ENCODE data around the gene HK1. TPM values are rescaled to one million over a fixed set of nuclear protein-coding genes. Genes with fewer than 3 reads are reported as not detected.
A peak's percentile ranks its signal among the peaks of the same experiment; 100 is the strongest.

The HK1 gene
- total RNA-seq, 1 donor from 2014 or later: 57.3 TPM

DNA sequence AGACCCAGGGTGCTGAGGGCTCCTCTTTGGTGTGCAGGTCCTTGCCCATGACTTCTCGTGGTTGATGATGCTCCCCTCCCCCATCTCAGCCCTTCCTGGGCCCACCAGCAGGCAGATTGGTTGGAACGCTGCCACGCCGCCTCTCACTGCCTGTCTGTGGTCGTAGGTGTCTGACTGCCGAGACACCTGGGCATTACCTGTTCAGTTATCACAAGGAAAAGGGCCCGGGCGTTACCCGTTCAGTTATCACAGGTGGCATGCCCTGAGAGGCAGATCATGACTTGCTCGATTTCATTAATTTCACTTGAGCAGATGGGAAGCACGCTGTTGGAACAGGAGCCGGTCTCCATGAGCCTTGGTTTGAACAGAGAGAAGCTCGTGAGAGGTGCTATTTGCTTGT lies 95.9 kb downstream of the HK1 start:
- DNase-seq (ENCODE audit: low spot score): no peak

DNA sequence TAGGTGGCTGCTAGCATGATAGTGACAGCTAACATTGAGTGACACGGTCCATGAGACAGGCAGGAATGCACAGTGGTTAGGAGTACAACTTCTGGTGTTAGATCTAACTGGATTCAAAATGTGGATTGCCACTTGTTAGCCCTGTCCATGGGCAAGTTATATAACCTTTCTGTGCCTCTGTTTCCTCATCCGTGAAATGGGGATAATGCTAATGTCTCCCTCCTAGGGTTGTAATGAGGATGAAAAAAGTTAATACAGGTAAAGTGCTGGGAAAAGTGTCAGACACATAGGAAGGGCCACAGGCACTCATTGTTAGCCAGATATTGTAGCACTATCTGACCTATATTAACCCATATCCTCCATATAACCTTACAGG lies 96.6 kb downstream of the HK1 start:
- DNase-seq (ENCODE audit: low spot score): no peak

DNA sequence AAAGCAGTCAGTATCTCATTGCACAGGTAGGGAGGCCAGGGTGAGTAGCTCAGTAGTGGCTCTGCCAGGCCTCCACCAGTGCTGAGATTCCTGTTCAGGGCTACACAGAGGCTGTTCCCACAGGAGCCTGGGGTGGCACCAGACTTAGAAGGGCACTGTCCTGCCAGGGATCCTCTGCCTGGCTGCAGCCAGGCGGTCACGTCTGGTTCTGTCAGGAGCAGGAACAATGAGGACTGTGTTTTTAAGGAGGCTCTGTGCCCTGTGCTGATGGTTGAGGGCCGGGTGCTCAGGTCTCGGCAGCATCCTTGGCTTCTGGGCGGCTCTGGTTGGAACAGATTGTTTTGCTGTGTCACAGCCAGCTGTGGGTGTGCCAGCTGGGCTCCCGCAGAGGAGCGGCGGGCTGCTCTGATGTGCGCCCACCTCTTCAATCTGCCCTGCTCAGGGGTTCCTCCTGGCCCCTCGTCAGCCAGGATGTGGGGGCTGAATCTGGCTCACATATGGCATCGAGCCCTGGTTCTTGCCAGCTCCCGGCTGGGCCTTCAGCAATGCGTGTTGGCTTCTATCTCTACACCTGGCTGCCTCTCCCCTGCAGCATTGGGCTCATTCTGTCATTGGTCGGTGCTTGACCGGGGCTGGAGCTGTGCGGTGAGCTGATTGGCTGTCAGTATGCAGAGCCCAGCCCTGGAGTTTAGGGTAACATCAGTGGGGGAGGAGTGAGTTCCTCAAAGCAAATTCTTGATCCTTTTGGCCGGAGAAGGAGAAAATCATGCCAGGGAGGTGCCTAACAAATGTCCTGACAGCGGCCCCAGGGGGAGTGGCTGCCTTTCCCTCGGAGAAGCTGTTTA lies 97.2 kb downstream of the HK1 start:
- DNase-seq (ENCODE audit: low spot score): peak; percentile 88

DNA sequence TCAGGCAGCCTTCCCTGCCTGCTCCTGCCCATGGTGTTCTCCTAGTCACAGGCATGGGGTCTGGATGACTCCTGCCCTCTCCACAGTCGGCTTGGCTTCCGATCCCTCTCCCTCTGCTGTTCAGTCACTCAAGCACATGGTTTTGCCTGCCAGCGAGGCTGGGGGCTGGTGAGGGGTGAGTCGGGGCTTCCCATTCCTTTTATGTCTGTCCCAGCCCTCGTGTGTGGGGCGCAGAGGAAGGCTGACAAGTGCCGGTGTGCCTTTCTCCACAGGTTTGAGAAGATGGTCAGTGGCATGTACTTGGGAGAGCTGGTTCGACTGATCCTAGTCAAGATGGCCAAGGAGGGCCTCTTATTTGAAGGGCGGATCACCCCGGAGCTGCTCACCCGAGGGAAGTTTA lies 98.4 kb downstream of the HK1 start:
- DNase-seq (ENCODE audit: low spot score): no peak

DNA sequence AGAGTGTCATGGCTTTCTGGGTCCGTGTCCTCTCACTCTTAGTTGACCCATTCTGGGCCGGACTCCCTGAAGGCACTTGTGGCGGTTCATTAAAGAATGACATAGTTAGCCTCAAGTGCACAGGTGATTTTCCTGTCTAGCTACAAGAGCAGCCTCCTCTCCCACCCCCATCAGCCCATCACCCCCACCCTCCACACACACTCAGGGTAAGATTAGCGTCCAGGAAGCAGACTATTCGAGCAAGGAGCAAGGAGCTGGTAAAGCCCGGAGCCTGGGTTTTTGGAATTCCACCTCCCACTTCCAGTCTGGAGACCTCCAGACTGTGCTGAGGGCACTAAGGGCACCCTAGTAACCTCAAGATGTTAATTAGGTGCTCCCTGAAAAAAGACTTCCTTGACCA lies 98.9 kb downstream of the HK1 start:
- DNase-seq (ENCODE audit: low spot score): no peak

DNA sequence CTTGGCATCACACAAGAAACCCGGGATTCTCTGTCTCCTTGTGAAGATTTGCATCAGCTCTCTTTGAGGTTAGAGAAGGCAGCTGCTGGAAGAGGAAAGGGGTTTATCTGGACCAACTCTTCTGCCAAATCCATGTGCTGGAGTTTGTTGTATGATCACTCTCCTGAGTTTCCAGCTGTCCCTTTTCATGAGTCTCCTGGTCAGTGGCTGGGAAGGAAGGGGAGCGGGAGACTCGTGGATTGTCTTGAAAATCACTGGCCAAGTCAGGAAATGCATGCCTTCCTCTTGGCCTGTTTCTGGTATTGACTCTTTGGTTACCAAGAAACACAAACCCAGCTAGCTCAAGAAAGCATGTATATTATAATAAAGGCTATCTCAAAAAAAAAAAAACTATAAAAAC lies 99.6 kb downstream of the HK1 start:
- peak; percentile 81 for DNase-seq (ENCODE audit: low spot score)

DNA sequence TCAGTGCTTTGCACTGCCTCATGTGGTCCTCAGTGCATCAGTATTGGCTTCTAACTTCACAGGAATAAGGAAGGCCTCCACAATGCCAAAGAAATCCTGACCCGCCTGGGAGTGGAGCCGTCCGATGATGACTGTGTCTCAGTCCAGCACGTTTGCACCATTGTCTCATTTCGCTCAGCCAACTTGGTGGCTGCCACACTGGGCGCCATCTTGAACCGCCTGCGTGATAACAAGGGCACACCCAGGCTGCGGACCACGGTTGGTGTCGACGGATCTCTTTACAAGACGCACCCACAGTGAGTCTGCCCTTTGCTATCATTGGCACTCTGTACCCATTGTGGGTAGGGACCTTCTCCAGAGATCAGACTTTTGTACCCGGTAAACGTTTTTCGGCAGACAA lies 101.5 kb downstream of the HK1 start:
- DNase-seq (ENCODE audit: low spot score): no peak

DNA sequence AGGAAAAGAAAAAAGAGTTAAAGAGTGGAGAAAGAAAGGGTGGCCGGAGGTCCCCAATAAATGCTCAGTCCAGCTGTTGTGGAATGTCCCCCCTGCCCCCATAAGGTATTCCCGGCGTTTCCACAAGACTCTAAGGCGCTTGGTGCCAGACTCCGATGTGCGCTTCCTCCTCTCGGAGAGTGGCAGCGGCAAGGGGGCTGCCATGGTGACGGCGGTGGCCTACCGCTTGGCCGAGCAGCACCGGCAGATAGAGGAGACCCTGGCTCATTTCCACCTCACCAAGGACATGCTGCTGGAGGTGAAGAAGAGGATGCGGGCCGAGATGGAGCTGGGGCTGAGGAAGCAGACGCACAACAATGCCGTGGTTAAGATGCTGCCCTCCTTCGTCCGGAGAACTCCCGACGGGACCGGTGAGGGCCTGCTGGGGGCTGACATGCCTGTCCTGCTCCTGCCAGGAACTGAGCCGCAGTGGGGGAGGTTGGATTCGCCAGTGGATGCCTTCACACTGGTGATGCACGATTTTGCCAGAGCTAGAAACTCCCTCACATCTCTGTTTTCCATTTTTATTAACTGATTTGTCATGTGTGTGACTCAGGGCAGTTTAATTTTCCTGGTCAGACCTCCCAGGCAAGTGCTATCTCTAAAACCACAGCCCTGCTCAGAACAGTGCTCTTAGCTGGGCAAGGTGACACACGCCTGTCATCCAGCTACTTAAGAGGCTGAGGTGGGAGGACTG lies 104.3 kb downstream of the HK1 start:
- DNase-seq (ENCODE audit: low spot score): no peak

DNA sequence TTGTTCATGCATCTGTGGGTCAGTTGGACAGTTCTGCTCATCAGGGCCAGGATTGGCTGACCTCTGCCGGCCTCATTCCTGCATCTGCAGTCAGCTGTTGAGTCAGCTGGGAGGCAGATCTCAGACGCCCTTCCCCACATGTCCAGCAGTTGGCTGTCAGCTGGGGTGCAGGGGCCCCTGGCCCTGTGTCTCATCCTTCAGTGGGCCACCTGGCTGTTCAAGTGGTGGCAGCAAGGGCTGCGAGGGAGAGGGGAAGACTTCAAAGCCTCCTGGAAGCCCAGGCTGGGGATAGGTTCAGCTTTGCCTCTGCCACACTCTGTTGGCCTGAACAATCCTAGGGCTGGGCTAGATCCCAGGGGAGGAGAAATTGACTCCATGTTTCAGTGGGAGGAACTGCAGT lies 105.3 kb downstream of the HK1 start:
- no peak for DNase-seq (ENCODE audit: low spot score)

DNA sequence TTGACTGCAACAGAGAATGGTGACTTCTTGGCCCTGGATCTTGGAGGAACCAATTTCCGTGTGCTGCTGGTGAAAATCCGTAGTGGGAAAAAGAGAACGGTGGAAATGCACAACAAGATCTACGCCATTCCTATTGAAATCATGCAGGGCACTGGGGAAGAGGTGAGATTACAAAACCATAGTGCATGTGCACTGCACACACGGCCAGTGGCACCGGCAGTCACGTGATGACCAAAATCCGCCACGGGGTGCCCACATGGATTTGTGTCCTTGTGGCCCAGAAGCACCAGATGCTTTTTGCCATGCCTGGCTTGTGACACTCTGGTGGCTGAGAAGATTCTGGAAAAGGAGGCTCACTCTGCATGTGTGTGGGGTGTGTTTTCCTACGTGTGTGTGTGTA lies 106.0 kb downstream of the HK1 start:
- DNase-seq (ENCODE audit: low spot score): no peak

DNA sequence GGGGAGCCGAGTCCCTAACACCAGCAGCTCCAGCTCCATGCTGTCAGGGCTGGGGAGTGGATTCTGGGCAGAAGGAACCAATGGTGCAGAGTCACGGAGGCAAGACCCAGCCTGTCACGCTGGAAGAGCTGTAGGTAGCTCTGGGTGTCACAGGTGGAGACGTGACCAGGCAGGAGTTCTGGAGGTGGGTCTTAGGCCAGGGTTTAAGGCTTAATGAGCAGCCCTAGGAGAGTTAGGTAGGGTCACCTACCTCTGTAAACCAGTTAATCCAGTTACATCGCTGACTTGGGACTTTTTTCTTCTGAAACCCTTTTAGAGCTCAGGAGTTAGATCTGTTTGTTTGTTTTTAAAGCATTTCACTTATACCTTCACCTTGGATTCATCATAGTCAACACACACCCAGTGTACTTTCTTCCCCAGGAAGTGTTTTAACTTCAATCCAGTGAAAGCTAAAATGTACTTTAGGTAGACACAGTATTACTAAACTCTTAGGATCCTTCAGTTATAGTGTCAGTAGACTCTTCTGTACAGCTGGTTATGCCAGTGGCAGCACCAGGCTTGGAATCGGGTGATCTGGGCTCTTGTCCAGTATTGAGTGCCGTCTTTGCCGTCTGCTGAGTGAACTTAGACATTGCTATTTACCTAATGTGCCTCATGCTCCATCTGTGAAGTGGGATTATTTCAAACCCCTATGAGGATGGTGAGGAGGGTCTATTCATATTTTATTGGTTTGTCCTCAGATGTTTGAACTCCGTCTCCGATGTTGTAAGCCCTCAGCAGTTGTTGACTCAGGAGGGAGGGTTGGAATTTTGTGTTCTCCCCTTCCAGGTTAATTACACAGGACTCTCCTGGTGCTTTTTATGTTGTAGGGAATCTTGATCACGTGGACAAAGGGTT lies 107.4 kb downstream of the HK1 start:
- DNase-seq (ENCODE audit: low spot score): peak; percentile 63

DNA sequence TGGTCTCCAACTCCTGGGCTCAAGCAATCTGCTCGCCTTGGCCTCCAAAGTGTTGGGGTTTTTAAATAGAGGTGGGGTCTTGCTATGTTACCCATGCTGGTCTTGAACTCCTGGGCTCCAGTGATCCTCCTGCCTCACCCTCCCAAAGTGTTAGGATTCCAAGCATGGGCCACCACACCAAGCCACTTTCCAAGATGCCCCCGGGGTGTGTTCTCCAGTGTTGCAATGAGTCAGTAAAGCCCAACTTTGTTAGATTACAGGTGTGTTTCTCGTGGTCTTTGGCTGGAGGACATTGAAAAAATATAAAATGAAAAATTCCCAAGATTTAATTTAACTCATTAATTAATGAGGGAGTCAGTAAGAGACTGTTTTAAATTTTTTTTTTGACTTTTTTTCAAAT lies 109.2 kb downstream of the HK1 start:
- no peak for DNase-seq (ENCODE audit: low spot score)

DNA sequence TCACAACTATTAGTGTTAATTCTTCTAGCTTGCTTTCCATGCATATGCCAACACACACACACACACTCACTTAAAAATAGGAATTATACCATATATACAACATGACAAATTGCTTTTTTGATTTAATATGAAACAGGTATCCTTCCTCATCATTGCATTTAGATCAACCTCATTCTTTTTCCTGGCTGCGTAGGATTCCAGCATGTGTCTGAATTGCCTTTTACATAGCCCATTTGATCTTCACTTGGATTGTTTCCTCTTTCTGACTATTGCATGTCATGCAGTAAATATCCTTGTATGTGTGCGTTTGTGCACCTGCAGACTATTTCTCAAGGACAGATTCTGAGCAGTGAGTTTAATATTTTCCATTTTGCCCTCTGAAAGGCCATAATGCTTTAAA lies 110.2 kb downstream of the HK1 start:
- no peak for DNase-seq (ENCODE audit: low spot score)

DNA sequence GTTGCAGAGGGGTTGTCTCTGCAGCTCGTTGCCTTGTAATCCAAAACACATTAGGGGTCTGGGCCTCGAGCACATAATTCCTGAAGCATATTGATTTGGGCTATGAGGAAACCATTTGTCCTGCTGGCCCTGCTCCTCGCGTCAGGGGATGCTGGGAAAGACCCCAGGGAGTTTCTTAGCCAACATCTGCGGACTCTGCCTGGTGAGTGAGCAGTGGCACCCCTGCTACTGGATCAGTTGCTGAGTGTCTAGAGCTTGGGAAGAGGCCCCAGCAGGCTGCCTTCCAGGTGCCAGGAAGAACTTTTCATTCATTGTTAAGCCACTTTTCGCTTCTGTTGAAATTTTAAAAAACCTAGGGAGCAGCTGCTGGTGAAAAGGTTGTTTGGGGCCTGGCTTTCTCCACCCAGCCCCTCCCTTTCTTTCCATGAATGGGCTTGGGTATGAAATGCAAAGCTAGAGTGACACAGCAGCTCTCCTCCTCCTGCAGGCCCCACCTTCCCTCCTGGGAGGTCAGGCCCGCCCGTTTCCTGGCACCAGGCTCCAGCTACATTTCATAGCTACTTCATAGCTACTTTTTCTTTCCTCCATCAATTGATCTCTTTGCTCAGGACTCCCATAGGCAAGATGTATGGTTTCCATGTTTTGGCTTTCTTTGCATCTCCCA lies 111.7 kb downstream of the HK1 start:
- DNase-seq (ENCODE audit: low spot score): no peak

DNA sequence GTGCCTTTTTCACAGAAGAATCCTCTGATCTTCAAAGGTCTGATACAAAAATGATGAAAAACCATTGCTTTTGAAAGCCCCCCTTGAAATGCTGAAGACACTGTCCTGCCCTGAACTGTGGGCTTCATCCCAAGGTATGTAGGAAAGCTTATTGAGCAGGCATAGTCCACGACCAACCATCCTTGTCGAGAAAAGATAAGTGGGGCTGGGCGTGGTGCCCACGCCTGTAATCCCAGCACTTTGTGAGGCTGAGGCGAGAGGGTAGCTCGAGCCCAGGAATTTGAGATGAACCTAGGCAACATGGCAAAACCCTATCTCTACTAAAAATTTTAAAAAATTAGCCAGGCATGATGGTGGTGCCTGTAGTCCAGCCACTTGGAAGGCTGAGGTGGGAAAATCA lies 112.9 kb downstream of the HK1 start:
- no peak for DNase-seq (ENCODE audit: low spot score)

DNA sequence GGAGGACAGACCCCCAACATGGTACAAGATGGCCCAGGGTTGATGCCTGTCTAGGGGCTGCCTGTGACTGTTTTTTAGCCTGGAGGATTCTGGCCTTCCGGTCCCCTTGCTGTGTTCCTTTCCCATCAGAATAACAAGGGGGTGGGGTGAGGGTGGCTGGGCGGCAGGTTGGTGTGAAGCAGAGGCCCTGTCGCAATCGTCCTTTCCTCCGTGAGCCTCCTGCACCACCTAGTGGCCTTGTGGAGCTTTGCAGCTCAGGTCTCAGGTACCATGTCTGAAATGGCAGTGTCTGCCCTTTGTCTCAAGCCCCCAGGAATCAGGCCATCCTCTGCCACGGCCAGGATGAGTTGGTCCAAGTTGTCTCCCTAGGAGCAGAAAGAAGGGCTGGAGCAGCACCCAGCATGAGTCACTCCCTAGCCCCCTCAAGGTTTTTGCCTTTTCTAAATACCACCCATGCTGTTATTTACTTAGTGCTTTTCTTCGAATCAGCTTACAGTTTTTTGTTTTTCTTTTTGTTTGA lies 114.2 kb downstream of the HK1 start:
- DNase-seq (ENCODE audit: low spot score): peak; percentile 85

DNA sequence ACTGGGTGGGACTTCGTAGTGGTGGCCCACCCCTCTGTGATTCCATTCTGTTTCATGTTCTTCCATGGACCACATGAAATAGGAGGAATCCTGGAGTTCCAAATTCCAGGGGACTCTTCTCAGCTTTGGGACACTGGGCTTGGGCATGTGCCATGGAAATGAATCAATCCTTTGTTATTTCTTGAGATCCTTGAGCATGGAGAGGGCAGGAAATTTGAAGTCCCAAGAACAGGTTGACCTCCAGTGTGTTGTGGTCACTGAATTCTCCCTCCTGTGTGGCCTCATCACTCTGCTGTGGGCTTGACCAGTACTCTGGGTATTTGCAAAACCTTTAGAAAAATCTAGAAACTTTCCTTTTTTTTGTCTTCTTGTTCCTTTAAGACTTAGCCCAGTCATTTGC lies 115.7 kb downstream of the HK1 start:
- no peak for DNase-seq (ENCODE audit: low spot score)

DNA sequence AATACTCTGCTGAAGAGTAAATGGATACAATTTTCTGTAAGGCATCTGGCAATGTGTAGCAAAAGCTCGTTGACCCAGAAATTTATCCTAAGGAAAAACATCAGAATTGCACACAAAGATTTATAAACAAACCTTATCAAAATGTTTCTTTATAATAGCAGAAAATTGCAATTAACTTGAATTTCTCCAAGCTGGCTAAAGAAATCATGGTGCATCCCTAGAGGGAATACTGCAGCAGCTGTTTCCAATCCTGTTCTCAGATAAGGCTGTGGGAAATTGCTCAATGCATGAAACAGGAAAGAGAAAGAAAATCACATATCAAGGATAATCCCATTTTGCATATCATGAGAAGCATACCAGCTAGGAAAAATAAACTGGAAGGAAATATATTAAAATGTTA lies 119.7 kb downstream of the HK1 start:
- DNase-seq (ENCODE audit: low spot score): peak; percentile 85

DNA sequence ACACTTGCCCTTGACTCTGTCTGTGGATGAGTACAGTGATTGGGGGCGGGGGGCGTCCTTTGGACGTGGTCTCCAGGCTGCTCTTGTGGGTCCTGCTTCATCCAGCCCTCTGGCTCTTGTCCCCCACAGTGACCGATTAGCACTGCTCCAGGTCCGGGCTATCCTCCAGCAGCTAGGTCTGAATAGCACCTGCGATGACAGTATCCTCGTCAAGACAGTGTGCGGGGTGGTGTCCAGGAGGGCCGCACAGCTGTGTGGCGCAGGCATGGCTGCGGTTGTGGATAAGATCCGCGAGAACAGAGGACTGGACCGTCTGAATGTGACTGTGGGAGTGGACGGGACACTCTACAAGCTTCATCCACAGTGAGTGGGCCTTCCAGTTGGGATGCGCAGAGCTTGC lies 120.2 kb downstream of the HK1 start:
- DNase-seq (ENCODE audit: low spot score): no peak

DNA sequence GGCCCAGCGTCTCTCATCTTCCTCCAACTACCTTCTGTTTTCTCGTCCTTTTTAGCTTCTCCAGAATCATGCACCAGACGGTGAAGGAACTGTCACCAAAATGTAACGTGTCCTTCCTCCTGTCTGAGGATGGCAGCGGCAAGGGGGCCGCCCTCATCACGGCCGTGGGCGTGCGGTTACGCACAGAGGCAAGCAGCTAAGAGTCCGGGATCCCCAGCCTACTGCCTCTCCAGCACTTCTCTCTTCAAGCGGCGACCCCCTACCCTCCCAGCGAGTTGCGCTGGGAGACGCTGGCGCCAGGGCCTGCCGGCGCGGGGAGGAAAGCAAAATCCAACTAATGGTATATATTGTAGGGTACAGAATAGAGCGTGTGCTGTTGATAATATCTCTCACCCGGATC lies 122.6 kb downstream of the HK1 start:
- no peak for DNase-seq (ENCODE audit: low spot score)

DNA sequence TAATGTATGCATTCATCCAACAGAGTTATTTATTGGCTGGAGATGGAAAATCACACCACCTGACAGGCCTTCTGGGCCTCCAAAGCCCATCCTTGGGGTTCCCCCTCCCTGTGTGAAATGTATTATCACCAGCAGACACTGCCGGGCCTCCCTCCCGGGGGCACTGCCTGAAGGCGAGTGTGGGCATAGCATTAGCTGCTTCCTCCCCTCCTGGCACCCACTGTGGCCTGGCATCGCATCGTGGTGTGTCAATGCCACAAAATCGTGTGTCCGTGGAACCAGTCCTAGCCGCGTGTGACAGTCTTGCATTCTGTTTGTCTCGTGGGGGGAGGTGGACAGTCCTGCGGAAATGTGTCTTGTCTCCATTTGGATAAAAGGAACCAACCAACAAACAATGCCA lies 123.1 kb downstream of the HK1 start:
- no peak for DNase-seq (ENCODE audit: low spot score)

DNA sequence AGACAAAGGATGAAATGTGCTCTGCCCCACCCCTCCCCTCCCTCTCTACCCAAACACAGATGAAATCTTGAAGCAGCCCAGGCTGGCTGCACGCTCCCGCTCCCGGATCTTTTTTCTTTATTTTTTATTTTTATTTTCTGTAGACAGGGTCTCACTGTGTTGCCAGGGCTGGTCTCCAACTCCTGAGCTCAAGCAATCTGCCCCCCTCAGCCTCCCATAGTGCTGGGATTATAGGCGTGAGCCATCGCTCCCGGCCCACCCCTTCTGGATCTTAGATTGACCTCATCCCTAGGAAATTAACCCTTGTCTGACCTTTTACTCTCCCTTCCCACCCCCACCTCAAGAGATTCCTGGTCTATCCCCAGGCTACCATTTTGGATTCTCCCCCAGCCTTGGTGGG lies 124.1 kb downstream of the HK1 start:
- peak; percentile 59 for DNase-seq (ENCODE audit: low spot score)

All from umbilical cord (tissue), 2 donors.